Body of pancreas (tissue), 4 donors: Measurements from ENCODE around the gene TJAP1. TPM values are rescaled to one million over a fixed set of nuclear protein-coding genes. Genes with fewer than 3 reads are reported as not detected.

Source experiments
- ATAC-seq: fragments of 150-250 bp; one replicate; pipeline ENCODE4 v1.9.1; 2016
- DNase-seq, 4 donors: peaks; one replicate each; pipeline ENCODE4 v3.0.0-alpha.2; 2019
- H3K27ac ChIP-seq, 4 donors: fragments of 200-600 bp; sonication (generic); 1 replicate in 3 of 4; 2 replicates in 1 of 4; pipeline versions ENCODE4 v1.5.1 to v1.6.1; 2016 to 2019; ENCODE audit warnings: mild to moderate bottlenecking in 1 of 4, mixed read lengths in 1 of 4, moderate library complexity in 1 of 4
- H3K27me3 ChIP-seq, 2 donors: fragments of 200-600 bp; sonication (generic); one replicate each; pipeline ENCODE4 v1.6.0; 2016; ENCODE audit warnings: mild to moderate bottlenecking in 1 of 2
- H3K36me3 ChIP-seq, 2 donors: fragments of 200-600 bp; sonication (generic); replicated peaks in 1 of 2; 2 replicates each; pipeline ENCODE4 v1.5.1; 2016; ENCODE audit warnings: low read depth in 2 of 2; ENCODE audit not compliant: insufficient read depth in 1 of 2
- H3K4me1 ChIP-seq: fragments of 200-600 bp; sonication (generic); one replicate; pipeline ENCODE4 v1.6.0; 2016
- H3K4me3 ChIP-seq, 2 donors: fragments of 200-600 bp; sonication (generic); 1 replicate in 1 of 2; 2 replicates in 1 of 2; pipeline ENCODE4 v1.5.1; 2016 to 2019
- H3K9me3 ChIP-seq, 3 donors: fragments of 200-600 bp; sonication (generic); 1 replicate in 2 of 3; 2 replicates in 1 of 3; pipeline ENCODE4 v1.5.1; 2016
- CTCF ChIP-seq, 7 experiments: fragments of 450-650 bp in 4 of 7; fragments of 200-600 bp in 3 of 7; sonication (generic) in 3 of 7; IDR thresholded peaks; one replicate each; pipeline ENCODE4 v1.5.1; 2016 to 2019; ENCODE audit warnings: antibody characterized with exemption in 7 of 7
- POLR2A ChIP-seq, 3 donors: fragments of 450-650 bp; IDR thresholded peaks; one replicate each; pipeline ENCODE4 v1.6.1; 2016; ENCODE audit warnings: antibody characterized with exemption in 3 of 3, mild to moderate bottlenecking in 2 of 3
- WGBS, 2 donors: methylation state at CpG; one replicate each; pipeline ENCODE4 v1.1.5; 2017; 5-methylcytosine and 5-hydroxymethylcytosine counted together
- intact Hi-C: fragments of 100-400 bp; cut with DNase I; formaldehyde crosslinking; loops from one replicate; pipeline ENCODE4 v1.15.1; 2023
- total RNA-seq, 2 donors: library from RNA; depleted of rRNA; stranded (reverse); fragments of >200 nt; gene quantifications; one replicate each; pipeline ENCODE4 v1.1.0, GENCODE V29; 2016

The TJAP1 gene
- total RNA-seq, 2 donors from 2014 or later = 16.9 to 47.5 TPM

- no peak for TF ChIP-seq CTCF (IDR thresholded peaks at IDR 0.05)
- no peak for TF ChIP-seq POLR2A (IDR thresholded peaks at IDR 0.05)
- Histone ChIP-seq H3K27me3 (no peaks in the 10 kb centered on the region), H3K27ac (no peak overlapping the region), H3K4me3 (no peak overlapping the region), H3K4me1 (peaks cover 20% of the 10 kb centered on the region), H3K9me3 (no peaks in the 10 kb centered on the region), H3K36me3 (peaks cover 0 to 5% of the 10 kb centered on the region in 2 donors)
- DNase-seq (no peak), ATAC-seq (no peak)
- intact Hi-C loops = no loop called here
- whole genome bisulfite sequencing, 2 donors = 71 to 80% methylated on average over 4 of the region's 4 CpGs
These were observed 39.7 kb upstream of the TJAP1 start for GRCh38 chr6:43437700-43438099.

- DNase-seq (no peak), ATAC-seq (no peak)
- H3K27ac ChIP-seq = no peak overlapping the region
- H3K4me1 ChIP-seq = no peaks in the 10 kb centered on the region
- H3K4me3 ChIP-seq = no peak overlapping the region
- no peaks in the 10 kb centered on the region for H3K27me3 ChIP-seq
- intact Hi-C loops = no loop called here
- 88 to 90% methylated on average over 9 to 14 of the region's 14 CpGs for WGBS, 2 donors
- TF ChIP-seq CTCF (IDR thresholded peaks at IDR 0.05) (no peak), POLR2A (IDR thresholded peaks at IDR 0.05) (no peak)
- H3K9me3 ChIP-seq = no peaks in the 10 kb centered on the region
- H3K36me3 ChIP-seq = peaks cover 6 to 26% of the 10 kb centered on the region in 2 donors
These were observed 34.4 kb upstream of the TJAP1 start for GRCh38 chr6:43442935-43443334.

- H3K27ac ChIP-seq = no peak overlapping the region
- peaks cover 6 to 26% of the 10 kb centered on the region in 2 donors for H3K36me3 ChIP-seq
- WGBS, 2 donors = 90 to 94% methylated on average over 10 of the region's 10 CpGs
- intact Hi-C loops = no loop called here
- H3K4me1 ChIP-seq = no peaks in the 10 kb centered on the region
- no peaks in the 10 kb centered on the region for H3K27me3 ChIP-seq
- no peak overlapping the region for H3K4me3 ChIP-seq
- ATAC-seq (no peak), DNase-seq (no peak)
- no peaks in the 10 kb centered on the region for H3K9me3 ChIP-seq
- TF ChIP-seq POLR2A (IDR thresholded peaks at IDR 0.05) = no peak
These were observed 33.3 kb upstream of the TJAP1 start for GRCh38 chr6:43444036-43444435.

- no peak overlapping the region for H3K27ac ChIP-seq
- no peaks in the 10 kb centered on the region for H3K4me1 ChIP-seq
- DNase-seq (no peak), ATAC-seq (no peak)
- H3K27me3 ChIP-seq = no peaks in the 10 kb centered on the region
- 91 to 92% methylated on average over 8 of the region's 8 CpGs for WGBS, 2 donors
- no peak overlapping the region for H3K4me3 ChIP-seq
- H3K9me3 ChIP-seq = no peaks in the 10 kb centered on the region
- H3K36me3 ChIP-seq = peaks cover 11 to 30% of the 10 kb centered on the region in 2 donors
- intact Hi-C loops = no loop called here
- TF ChIP-seq POLR2A (IDR thresholded peaks at IDR 0.05) (no peak), CTCF (IDR thresholded peaks at IDR 0.05) (no peak)
These were observed 32.8 kb upstream of the TJAP1 start for GRCh38 chr6:43444582-43444981.

- intact Hi-C loops = no loop called here
- H3K27me3 ChIP-seq = no peaks in the 10 kb centered on the region
- no peaks in the 10 kb centered on the region for H3K9me3 ChIP-seq
- H3K36me3 ChIP-seq = peaks cover 11 to 32% of the 10 kb centered on the region in 2 donors
- no peaks in the 10 kb centered on the region for H3K4me1 ChIP-seq
- DNase-seq (no peak), ATAC-seq (no peak)
- WGBS, 2 donors = 86 to 87% methylated on average over 7 to 12 of the region's 16 CpGs
- no peak overlapping the region for H3K4me3 ChIP-seq
- H3K27ac ChIP-seq = no peak overlapping the region
- TF ChIP-seq CTCF (IDR thresholded peaks at IDR 0.05) (no peak), POLR2A (IDR thresholded peaks at IDR 0.05) (no peak)
These were observed 31.8 kb upstream of the TJAP1 start for GRCh38 chr6:43445576-43445975.
